Spleen (tissue), 7 donors: ENCODE data around the gene CHIA.

Experiments used
- POLR2A ChIP-seq, 3 donors: fragments of 450-650 bp; IDR thresholded peaks; one replicate each; pipeline ENCODE4 v1.5.1; 2017; ENCODE audit warnings: antibody characterized with exemption in 3 of 3, mild to moderate bottlenecking in 1 of 3
- POLR2AphosphoS5 ChIP-seq, 3 donors: sonication (generic); formaldehyde crosslinking; IDR thresholded peaks; one replicate each; pipeline ENCODE4 v1.5.1; 2017; ENCODE audit warnings: antibody characterized with exemption in 3 of 3
- TF ChIP-seq, protein P1 (sequence below), 11 experiments: fragments of 200-600 bp in 7 of 11; fragments of 450-650 bp in 4 of 11; sonication (generic) in 4 of 11; IDR thresholded peaks in 8 of 11; conservative IDR thresholded peaks in 3 of 11; 1 replicate in 7 of 11; 2 replicates in 4 of 11; pipeline versions ENCODE4 v1.4.0 to v1.8.0; 2016 to 2021; ENCODE audit warnings: antibody characterized with exemption in 11 of 11, inconsistent platforms in 4 of 11, mild to moderate bottlenecking in 1 of 11
- donor health status: DM: no; HTN: no; CAD: no; lungs with moderate emphysema.
- donor health status: DM: no; HTN: no; CAD: no.
- donor health status: DM: no; HTN: no; CAD: no.

DNA sequence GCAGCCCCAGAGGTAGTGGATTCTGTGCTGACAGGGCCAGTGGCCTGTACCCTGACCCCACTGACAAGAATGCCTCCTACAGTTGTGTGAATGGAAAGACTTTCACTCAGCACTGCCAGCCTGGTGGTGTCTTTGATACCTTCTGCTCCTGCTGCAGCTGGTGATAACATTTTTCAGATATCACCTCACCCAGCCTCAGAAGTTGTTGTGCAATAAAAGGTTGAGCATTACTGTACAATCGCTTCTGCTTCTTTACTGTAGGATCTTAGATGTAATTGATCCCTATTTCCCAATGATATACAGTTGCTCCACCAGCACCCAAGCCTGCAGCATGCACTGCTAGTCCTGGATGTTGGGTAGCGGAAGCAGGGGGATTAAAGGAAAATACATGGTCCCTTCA, 4.8 kb upstream of the CHIA start:
- TF ChIP-seq POLR2AphosphoS5 (IDR thresholded peaks at IDR 0.05), result no peak
- TF ChIP-seq, protein P1, sequence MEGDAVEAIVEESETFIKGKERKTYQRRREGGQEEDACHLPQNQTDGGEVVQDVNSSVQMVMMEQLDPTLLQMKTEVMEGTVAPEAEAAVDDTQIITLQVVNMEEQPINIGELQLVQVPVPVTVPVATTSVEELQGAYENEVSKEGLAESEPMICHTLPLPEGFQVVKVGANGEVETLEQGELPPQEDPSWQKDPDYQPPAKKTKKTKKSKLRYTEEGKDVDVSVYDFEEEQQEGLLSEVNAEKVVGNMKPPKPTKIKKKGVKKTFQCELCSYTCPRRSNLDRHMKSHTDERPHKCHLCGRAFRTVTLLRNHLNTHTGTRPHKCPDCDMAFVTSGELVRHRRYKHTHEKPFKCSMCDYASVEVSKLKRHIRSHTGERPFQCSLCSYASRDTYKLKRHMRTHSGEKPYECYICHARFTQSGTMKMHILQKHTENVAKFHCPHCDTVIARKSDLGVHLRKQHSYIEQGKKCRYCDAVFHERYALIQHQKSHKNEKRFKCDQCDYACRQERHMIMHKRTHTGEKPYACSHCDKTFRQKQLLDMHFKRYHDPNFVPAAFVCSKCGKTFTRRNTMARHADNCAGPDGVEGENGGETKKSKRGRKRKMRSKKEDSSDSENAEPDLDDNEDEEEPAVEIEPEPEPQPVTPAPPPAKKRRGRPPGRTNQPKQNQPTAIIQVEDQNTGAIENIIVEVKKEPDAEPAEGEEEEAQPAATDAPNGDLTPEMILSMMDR (IDR thresholded peaks at IDR 0.05 in 8 of 11, conservative IDR thresholded peaks at IDR 0.05 in 3 of 11), result no peak
- no peak for TF ChIP-seq POLR2A (IDR thresholded peaks at IDR 0.05)
